ENCODE measurements around the gene SASH1. TPM values are rescaled to one million over a fixed set of nuclear protein-coding genes. Genes with fewer than 3 reads are reported as not detected.

The SASH1 gene
- total and polyA plus RNA-seq, 7 donors: 3.2 to 101 (median 40.5) TPM

GRCh38 chr6:148406579-148407371 lies 64.1 kb downstream of the SASH1 start:
- no peak for DNase-seq
- TF ChIP-seq CTCF (IDR thresholded peaks at IDR 0.05) (no peak), POLR2A (IDR thresholded peaks at IDR 0.05) (no peak), EP300 (IDR thresholded peaks at IDR 0.05) (no peak), POLR2AphosphoS5 (IDR thresholded peaks at IDR 0.05) (no peak)
- intact Hi-C loops (cut with DNase I): loop anchor here (5.0 kb wide), 1 partner anchor 64 kb away; the partner anchor contains the start of gene SASH1
- 82 to 91% methylated on average over 6 of the region's 6 CpGs for WGBS, 2 donors
- H3K4me3 ChIP-seq: no peak overlapping the region
- peak overlapping the region; percentile 19 to 77 (median 66) for H3K27ac ChIP-seq
- H3K36me3 ChIP-seq: no peaks in the 10 kb centered on the region
- H3K27me3 ChIP-seq: no peaks in the 10 kb centered on the region
- peaks cover 0 to 24% (median 19%) of the 10 kb centered on the region in 4 donors for H3K4me1 ChIP-seq
- H3K9me3 ChIP-seq: no peaks in the 10 kb centered on the region

GRCh38 chr6:148407372-148407771 lies 64.7 kb downstream of the SASH1 start:
- no peak for TF ChIP-seq POLR2A (IDR thresholded peaks at IDR 0.05)
- TF ChIP-seq POLR2AphosphoS5 (IDR thresholded peaks at IDR 0.05): peak in 3 of 4 donors; percentile 59 to 62 (median 60)
- Histone ChIP-seq H3K27me3 (no peaks in the 10 kb centered on the region), H3K9me3 (no peaks in the 10 kb centered on the region), H3K36me3 (no peaks in the 10 kb centered on the region), H3K4me1 (peaks cover 0 to 24% (median 19%) of the 10 kb centered on the region in 4 donors), H3K27ac (peak overlapping the region; percentile 19 to 77 (median 66)), H3K4me3 (no peak overlapping the region)
- intact Hi-C loops (cut with DNase I): loop anchor here (5.0 kb wide), 1 partner anchor 65 kb away; the partner anchor contains the start of gene SASH1
- no peak for DNase-seq
- 88 to 94% methylated on average over 7 of the region's 7 CpGs for WGBS, 2 donors

- TF ChIP-seq POLR2A (IDR thresholded peaks at IDR 0.05): no peak
- TF ChIP-seq EP300 (IDR thresholded peaks at IDR 0.05): no peak
- TF ChIP-seq CTCF (IDR thresholded peaks at IDR 0.05): no peak
- TF ChIP-seq POLR2AphosphoS5 (IDR thresholded peaks at IDR 0.05): no peak
- Histone ChIP-seq H3K36me3 (no peaks in the 10 kb centered on the region), H3K4me1 (peaks cover 0 to 23% (median 14%) of the 10 kb centered on the region in 4 donors), H3K4me3 (no peak overlapping the region), H3K27ac (no peak overlapping the region), H3K9me3 (no peaks in the 10 kb centered on the region), H3K27me3 (no peaks in the 10 kb centered on the region)
- no peak for DNase-seq
- WGBS, 2 donors: 94% methylated on average over 12 of the region's 12 CpGs
- intact Hi-C loops (cut with DNase I): no loop called here
Measured at GRCh38 chr6:148413321-148414091, 70.9 kb downstream of the SASH1 start.

DNA sequence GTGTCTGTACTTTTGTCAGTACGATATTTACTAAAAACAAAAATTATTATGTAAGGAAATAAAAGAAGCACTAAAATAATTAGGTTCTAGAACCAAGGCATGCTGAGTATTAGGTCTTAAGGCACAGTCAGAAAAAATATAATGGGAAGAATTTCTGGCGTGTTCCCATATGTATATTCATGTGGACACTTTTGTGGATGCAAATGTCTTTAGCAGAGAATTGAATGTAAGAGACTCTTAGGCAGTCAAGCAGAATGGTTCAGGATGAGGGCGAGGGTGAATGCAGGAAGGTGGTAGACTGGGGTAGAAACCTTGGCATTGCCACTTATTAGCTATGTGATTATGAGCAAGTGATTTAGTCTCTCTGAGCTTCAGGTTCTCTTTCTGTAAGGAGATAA lies 71.5 kb downstream of the SASH1 start:
- Histone ChIP-seq H3K27ac (no peak overlapping the region), H3K4me3 (no peak overlapping the region), H3K4me1 (peaks cover 0 to 23% (median 14%) of the 10 kb centered on the region in 4 donors), H3K36me3 (no peaks in the 10 kb centered on the region), H3K27me3 (no peaks in the 10 kb centered on the region), H3K9me3 (no peaks in the 10 kb centered on the region)
- intact Hi-C loops (cut with DNase I): no loop called here
- no peak for DNase-seq
- WGBS, 2 donors: 96 to 99% methylated on average over 3 of the region's 3 CpGs
- TF ChIP-seq CTCF (IDR thresholded peaks at IDR 0.05): no peak
- TF ChIP-seq EP300 (IDR thresholded peaks at IDR 0.05): no peak
- no peak for TF ChIP-seq POLR2A (IDR thresholded peaks at IDR 0.05)
- no peak for TF ChIP-seq POLR2AphosphoS5 (IDR thresholded peaks at IDR 0.05)

- Histone ChIP-seq H3K27me3 (no peaks in the 10 kb centered on the region), H3K9me3 (no peaks in the 10 kb centered on the region), H3K4me3 (no peak overlapping the region), H3K36me3 (no peaks in the 10 kb centered on the region), H3K27ac (no peak overlapping the region), H3K4me1 (peaks cover 0 to 23% (median 14%) of the 10 kb centered on the region in 4 donors)
- no peak for DNase-seq
- 56 to 71% methylated on average over 3 of the region's 3 CpGs for WGBS, 2 donors
- TF ChIP-seq POLR2AphosphoS5 (IDR thresholded peaks at IDR 0.05): no peak
- intact Hi-C loops (cut with DNase I): no loop called here
Measured at GRCh38 chr6:148414836-148415235, 72.2 kb downstream of the SASH1 start.

All from sigmoid colon (tissue), 7 donors.